ENCODE measurements around the gene ZMYND8.

DNA sequence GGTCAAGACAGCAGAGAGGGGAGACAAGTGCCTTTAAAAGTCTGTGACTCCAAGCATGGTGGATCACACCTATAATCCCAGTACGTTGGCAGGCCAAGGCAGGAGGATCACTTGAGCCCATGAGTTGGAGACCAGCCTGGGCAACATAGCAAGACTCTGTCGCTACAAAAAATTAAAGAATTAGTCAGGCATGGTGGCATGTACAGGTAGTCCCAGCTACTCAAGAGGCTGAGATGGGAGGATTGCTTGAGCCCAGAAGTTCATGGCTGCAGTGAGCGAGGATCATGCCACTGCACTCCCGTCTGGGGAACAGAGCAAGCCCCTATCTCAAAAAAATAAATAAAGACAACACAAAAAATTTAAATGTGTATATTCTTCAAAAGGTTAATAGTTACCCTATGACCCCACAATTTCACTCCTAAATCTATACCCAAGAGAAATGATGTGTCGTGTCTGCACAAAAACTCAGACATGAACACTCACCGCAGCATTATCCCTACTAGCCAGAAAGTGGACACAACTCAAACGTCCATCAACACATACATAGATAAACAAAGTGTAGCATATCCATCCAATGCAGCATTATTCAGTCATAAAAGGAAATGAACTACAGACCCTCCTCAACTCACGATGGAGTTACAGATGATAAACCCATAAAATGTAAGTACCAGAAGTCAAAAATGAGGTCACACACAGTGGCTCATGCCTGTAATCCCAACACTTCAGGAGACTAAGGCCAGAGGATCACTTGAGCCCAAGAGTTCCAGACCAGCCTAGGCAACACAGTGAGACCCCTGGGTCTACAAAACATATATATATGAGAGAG, 23.9 kb downstream of the ZMYND8 start:
- TF ChIP-seq ATF7 (IDR thresholded peaks at IDR 0.05; ENCODE audit: low read depth) (no peak), IKZF1 (conservative IDR thresholded peaks at IDR 0.05) (no peak), PAX5 (IDR thresholded peaks at IDR 0.05; ENCODE audit: borderline replicate concordance, low read depth, low read length) (no peak), ZNF274 (IDR thresholded peaks at IDR 0.05; ENCODE audit: insufficient read depth, insufficient read length) (no peak), POLR2A (IDR thresholded peaks at IDR 0.05; ENCODE audit: low read depth, low read length) (no peak), RCOR1 (conservative IDR thresholded peaks at IDR 0.05; ENCODE audit: low read depth, low read length) (no peak), YBX1 (IDR thresholded peaks at IDR 0.05) (no peak), IRF4 (IDR thresholded peaks at IDR 0.05; ENCODE audit: low read depth, low read length) (no peak)
- TF ChIP-seq, protein P1, sequence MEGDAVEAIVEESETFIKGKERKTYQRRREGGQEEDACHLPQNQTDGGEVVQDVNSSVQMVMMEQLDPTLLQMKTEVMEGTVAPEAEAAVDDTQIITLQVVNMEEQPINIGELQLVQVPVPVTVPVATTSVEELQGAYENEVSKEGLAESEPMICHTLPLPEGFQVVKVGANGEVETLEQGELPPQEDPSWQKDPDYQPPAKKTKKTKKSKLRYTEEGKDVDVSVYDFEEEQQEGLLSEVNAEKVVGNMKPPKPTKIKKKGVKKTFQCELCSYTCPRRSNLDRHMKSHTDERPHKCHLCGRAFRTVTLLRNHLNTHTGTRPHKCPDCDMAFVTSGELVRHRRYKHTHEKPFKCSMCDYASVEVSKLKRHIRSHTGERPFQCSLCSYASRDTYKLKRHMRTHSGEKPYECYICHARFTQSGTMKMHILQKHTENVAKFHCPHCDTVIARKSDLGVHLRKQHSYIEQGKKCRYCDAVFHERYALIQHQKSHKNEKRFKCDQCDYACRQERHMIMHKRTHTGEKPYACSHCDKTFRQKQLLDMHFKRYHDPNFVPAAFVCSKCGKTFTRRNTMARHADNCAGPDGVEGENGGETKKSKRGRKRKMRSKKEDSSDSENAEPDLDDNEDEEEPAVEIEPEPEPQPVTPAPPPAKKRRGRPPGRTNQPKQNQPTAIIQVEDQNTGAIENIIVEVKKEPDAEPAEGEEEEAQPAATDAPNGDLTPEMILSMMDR (IDR thresholded peaks at IDR 0.05 in 2 of 3, conservative IDR thresholded peaks at IDR 0.05 in 1 of 3; ENCODE audit: control insufficient read depth in 2 of 3, extremely low read depth in 1 of 3, insufficient read depth in 1 of 3, low read depth in 3 of 3, low read length in 3 of 3), result no peak
- TF ChIP-seq, protein P2, sequence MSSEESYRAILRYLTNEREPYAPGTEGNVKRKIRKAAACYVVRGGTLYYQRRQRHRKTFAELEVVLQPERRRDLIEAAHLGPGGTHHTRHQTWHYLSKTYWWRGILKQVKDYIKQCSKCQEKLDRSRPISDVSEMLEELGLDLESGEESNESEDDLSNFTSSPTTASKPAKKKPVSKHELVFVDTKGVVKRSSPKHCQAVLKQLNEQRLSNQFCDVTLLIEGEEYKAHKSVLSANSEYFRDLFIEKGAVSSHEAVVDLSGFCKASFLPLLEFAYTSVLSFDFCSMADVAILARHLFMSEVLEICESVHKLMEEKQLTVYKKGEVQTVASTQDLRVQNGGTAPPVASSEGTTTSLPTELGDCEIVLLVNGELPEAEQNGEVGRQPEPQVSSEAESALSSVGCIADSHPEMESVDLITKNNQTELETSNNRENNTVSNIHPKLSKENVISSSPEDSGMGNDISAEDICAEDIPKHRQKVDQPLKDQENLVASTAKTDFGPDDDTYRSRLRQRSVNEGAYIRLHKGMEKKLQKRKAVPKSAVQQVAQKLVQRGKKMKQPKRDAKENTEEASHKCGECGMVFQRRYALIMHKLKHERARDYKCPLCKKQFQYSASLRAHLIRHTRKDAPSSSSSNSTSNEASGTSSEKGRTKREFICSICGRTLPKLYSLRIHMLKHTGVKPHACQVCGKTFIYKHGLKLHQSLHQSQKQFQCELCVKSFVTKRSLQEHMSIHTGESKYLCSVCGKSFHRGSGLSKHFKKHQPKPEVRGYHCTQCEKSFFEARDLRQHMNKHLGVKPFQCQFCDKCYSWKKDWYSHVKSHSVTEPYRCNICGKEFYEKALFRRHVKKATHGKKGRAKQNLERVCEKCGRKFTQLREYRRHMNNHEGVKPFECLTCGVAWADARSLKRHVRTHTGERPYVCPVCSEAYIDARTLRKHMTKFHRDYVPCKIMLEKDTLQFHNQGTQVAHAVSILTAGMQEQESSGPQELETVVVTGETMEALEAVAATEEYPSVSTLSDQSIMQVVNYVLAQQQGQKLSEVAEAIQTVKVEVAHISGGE (CRISPR knock-in tag; IDR thresholded peaks at IDR 0.05), result no peak

Measured in GM12878 (cell line).